Measurements from ENCODE around the gene LIMA1. TPM values are rescaled to one million over a fixed set of nuclear protein-coding genes. Genes with fewer than 3 reads are reported as not detected.
"Not testable (repeated sequence)": the region's sequence is repeated elsewhere in the genome, so short reads cannot be mapped to it uniquely, and the experiment has no call there.

LIMA1 gene
- total RNA-seq, 4 donors from 2014 or later = 151 to 259 (median 243) TPM

GRCh38 chr12:50162230-50162629, 121.1 kb downstream of the LIMA1 start:
- intact Hi-C loops (cut with DNase I; ENCODE audit: low total_unique reads) (no loop called here), in situ Hi-C loops (cut with MboI; ENCODE audit: low pct_ligation_motif_present in 1 of 4, low pct_unique_long_range_greater_than_20kb in 1 of 4, low sequenced_read_pairs in 3 of 4) (loop anchor here in 1 of 4 donors (10.0 kb wide), 1 partner anchor 47 kb away; the partner anchor contains the start of gene COX14)
- Histone ChIP-seq H3K27ac (no peak overlapping the region), H3K4me3 (no peak overlapping the region), H3K4me1 (peaks cover 0 to 15% (median 10%) of the 10 kb centered on the region in 4 donors), H3K9me3 (no peaks in the 10 kb centered on the region), H3K36me3 (no peaks in the 10 kb centered on the region), H3K27me3 (no peaks in the 10 kb centered on the region)
- WGBS, 2 donors (ENCODE audit: low coverage in 1 of 2) = 64 to 90% methylated on average over 2 of the region's 2 CpGs
- DNase-seq = no peak
- TF ChIP-seq CTCF (IDR thresholded peaks at IDR 0.05) (no peak), POLR2A (IDR thresholded peaks at IDR 0.05) (no peak), POLR2AphosphoS5 (IDR thresholded peaks at IDR 0.05) (no peak), EP300 (IDR thresholded peaks at IDR 0.05; ENCODE audit: low read depth) (no peak)

- Histone ChIP-seq H3K9me3 (no peaks in the 10 kb centered on the region), H3K36me3 (no peaks in the 10 kb centered on the region), H3K4me3 (no peak overlapping the region), H3K27me3 (no peaks in the 10 kb centered on the region), H3K27ac (no peak overlapping the region), H3K4me1 (peaks cover 0 to 4% (median 2%) of the 10 kb centered on the region in 4 donors)
- no peak for DNase-seq
- in situ Hi-C loops (cut with MboI; ENCODE audit: low pct_ligation_motif_present in 1 of 4, low pct_unique_long_range_greater_than_20kb in 1 of 4, low sequenced_read_pairs in 3 of 4) (loop anchor here in 1 of 4 donors (10.0 kb wide), 1 partner anchor 46 kb away; the partner anchor contains the start of gene COX14), intact Hi-C loops (cut with DNase I; ENCODE audit: low total_unique reads) (no loop called here)
- TF ChIP-seq EP300 (IDR thresholded peaks at IDR 0.05; ENCODE audit: low read depth) (no peak), CTCF (IDR thresholded peaks at IDR 0.05) (no peak), POLR2AphosphoS5 (IDR thresholded peaks at IDR 0.05) (no peak), POLR2A (IDR thresholded peaks at IDR 0.05) (no peak)
These were observed 122.7 kb downstream of the LIMA1 start for GRCh38 chr12:50160643-50161042.

GRCh38 chr12:50157259-50157658, 126.1 kb downstream of the LIMA1 start:
- no peak for TF ChIP-seq POLR2A (IDR thresholded peaks at IDR 0.05)
- Histone ChIP-seq H3K27me3 (no peaks in the 10 kb centered on the region), H3K4me3 (no peak overlapping the region), H3K27ac (no peak overlapping the region), H3K9me3 (no peaks in the 10 kb centered on the region), H3K36me3 (no peaks in the 10 kb centered on the region), H3K4me1 (no peaks in the 10 kb centered on the region)
- in situ Hi-C loops (cut with MboI; ENCODE audit: low pct_ligation_motif_present in 1 of 4, low pct_unique_long_range_greater_than_20kb in 1 of 4, low sequenced_read_pairs in 3 of 4) = no loop called here
- WGBS, 2 donors (ENCODE audit: low coverage in 1 of 2) = 81 to 91% methylated on average over 2 of the region's 2 CpGs
- no peak for DNase-seq
- intact Hi-C loops (cut with DNase I; ENCODE audit: low total_unique reads) = no loop called here

GRCh38 chr12:50156641-50157040, 126.7 kb downstream of the LIMA1 start:
- in situ Hi-C loops (cut with MboI; ENCODE audit: low pct_ligation_motif_present in 1 of 4, low pct_unique_long_range_greater_than_20kb in 1 of 4, low sequenced_read_pairs in 3 of 4) = no loop called here
- H3K27ac ChIP-seq = no peak overlapping the region
- DNase-seq = no peak
- no peaks in the 10 kb centered on the region for H3K27me3 ChIP-seq
- TF ChIP-seq POLR2A (IDR thresholded peaks at IDR 0.05) (no peak), EP300 (IDR thresholded peaks at IDR 0.05; ENCODE audit: low read depth) (no peak), CTCF (IDR thresholded peaks at IDR 0.05) (no peak), POLR2AphosphoS5 (IDR thresholded peaks at IDR 0.05) (no peak)
- no peaks in the 10 kb centered on the region for H3K36me3 ChIP-seq
- no peak overlapping the region for H3K4me3 ChIP-seq
- H3K9me3 ChIP-seq = no peaks in the 10 kb centered on the region
- no peaks in the 10 kb centered on the region for H3K4me1 ChIP-seq
- intact Hi-C loops (cut with DNase I; ENCODE audit: low total_unique reads) = no loop called here

- H3K4me1 ChIP-seq; H3K27ac ChIP-seq; DNase-seq; H3K9me3 ChIP-seq; H3K4me3 ChIP-seq; H3K27me3 ChIP-seq; H3K36me3 ChIP-seq; in situ Hi-C loops (cut with MboI; ENCODE audit: low pct_ligation_motif_present in 1 of 4, low pct_unique_long_range_greater_than_20kb in 1 of 4, low sequenced_read_pairs in 3 of 4); intact Hi-C loops (cut with DNase I; ENCODE audit: low total_unique reads): not testable (repeated sequence)
- 92 to 99% methylated on average over 4 to 5 of the region's 5 CpGs for WGBS, 2 donors (ENCODE audit: low coverage in 1 of 2)
These were observed 128.4 kb downstream of the LIMA1 start for GRCh38 chr12:50154947-50155346.

Data from transverse colon (tissue), 4 donors.